Measurements from ENCODE around the gene RUVBL1.

The RUVBL1 gene

GRCh38 chr3:128054367-128054766 lies 69.2 kb downstream of the RUVBL1 start:
- 0 out of 2 replicates have a peak overlapping the region, but pooled peaks have one; percentile 11 for H3K27ac ChIP-seq (replicated peaks)
- no peak for DNase-seq (ENCODE audit: low read depth in 1 of 2, low spot score in 1 of 2)
- H3K27me3 ChIP-seq (ENCODE audit: insufficient read depth, poor library complexity, severe bottlenecking) = no peaks in the 10 kb centered on the region
- TF ChIP-seq REST (IDR thresholded peaks at IDR 0.05; ENCODE audit: insufficient replicate concordance, low read depth) (no peak), SPI1 (IDR thresholded peaks at IDR 0.05; ENCODE audit: borderline replicate concordance, low read depth) (no peak)
- H3K4me3 ChIP-seq (replicated peaks; ENCODE audit: insufficient read depth, low read length) = peak overlapping the region; percentile 89; the same call in 1 of the 2 replicates

GRCh38 chr3:128053614-128054013 lies 70.0 kb downstream of the RUVBL1 start:
- H3K27me3 ChIP-seq (ENCODE audit: insufficient read depth, poor library complexity, severe bottlenecking) = no peaks in the 10 kb centered on the region
- TF ChIP-seq SPI1 (IDR thresholded peaks at IDR 0.05; ENCODE audit: borderline replicate concordance, low read depth) (no peak), POLR2AphosphoS5 (IDR thresholded peaks at IDR 0.05; ENCODE audit: low read depth) (no peak), CTCF (IDR thresholded peaks at IDR 0.05; ENCODE audit: insufficient read depth, low read length) (no peak), GABPA (IDR thresholded peaks at IDR 0.05; ENCODE audit: low read depth) (no peak), REST (IDR thresholded peaks at IDR 0.05; ENCODE audit: insufficient replicate concordance, low read depth) (no peak)

GRCh38 chr3:128052595-128053351 lies 70.8 kb downstream of the RUVBL1 start:
- Histone ChIP-seq H3K27me3 (ENCODE audit: insufficient read depth, poor library complexity, severe bottlenecking) (no peaks in the 10 kb centered on the region), H3K27ac (replicated peaks) (peak overlapping the region; percentile 98), H3K4me3 (replicated peaks; ENCODE audit: insufficient read depth, low read length) (peak overlapping the region; percentile 89)
- no peak for DNase-seq (ENCODE audit: low read depth in 1 of 2, low spot score in 1 of 2)
- TF ChIP-seq REST (IDR thresholded peaks at IDR 0.05; ENCODE audit: insufficient replicate concordance, low read depth) (no peak), GABPA (IDR thresholded peaks at IDR 0.05; ENCODE audit: low read depth) (no peak), SPI1 (IDR thresholded peaks at IDR 0.05; ENCODE audit: borderline replicate concordance, low read depth) (no peak), POLR2AphosphoS5 (IDR thresholded peaks at IDR 0.05; ENCODE audit: low read depth) (no peak), CTCF (IDR thresholded peaks at IDR 0.05; ENCODE audit: insufficient read depth, low read length) (no peak)

More at GRCh38 chr3:128053614-128054013, 70.0 kb downstream of the RUVBL1 start:
- no peak for DNase-seq (ENCODE audit: low read depth in 1 of 2, low spot score in 1 of 2)
- Histone ChIP-seq H3K4me3 (replicated peaks; ENCODE audit: insufficient read depth, low read length) (peak overlapping the region; percentile 89), H3K27ac (replicated peaks) (peak overlapping the region; percentile 98; the same call in 1 of the 2 replicates)
